Osteocyte (in vitro differentiated cells): ENCODE results near the gene MS4A5. TPM values are rescaled to one million over a fixed set of nuclear protein-coding genes. Genes with fewer than 3 reads are reported as not detected.

Source experiments
- DNase-seq: peaks from one replicate; pipeline ENCODE4 v3.0.0; 2021; ENCODE audit warnings: mixed read lengths; ENCODE audit not compliant: unreplicated experiment; ENCODE audit errors: extremely low spot score
- H3K27ac Mint-ChIP-seq: one replicate; pipeline ENCODE4 v1.8.0; 2021; ENCODE audit warnings: mild to moderate bottlenecking, mixed read lengths; ENCODE audit not compliant: unreplicated experiment
- H3K27me3 Mint-ChIP-seq: one replicate; pipeline ENCODE4 v1.8.0; 2021; ENCODE audit warnings: mixed read lengths; ENCODE audit not compliant: unreplicated experiment
- H3K36me3 Mint-ChIP-seq: one replicate; pipeline ENCODE4 v1.8.0; 2021; ENCODE audit warnings: mixed read lengths; ENCODE audit not compliant: unreplicated experiment
- H3K4me1 Mint-ChIP-seq: one replicate; pipeline ENCODE4 v1.8.0; 2021; ENCODE audit warnings: mixed read lengths; ENCODE audit not compliant: unreplicated experiment
- H3K4me3 Mint-ChIP-seq: one replicate; pipeline ENCODE4 v1.8.0; 2021; ENCODE audit warnings: mild to moderate bottlenecking, moderate library complexity, mixed read lengths; ENCODE audit not compliant: unreplicated experiment
- H3K9me3 Mint-ChIP-seq: one replicate; pipeline ENCODE4 v1.8.0; 2021; ENCODE audit warnings: mixed read lengths; ENCODE audit not compliant: unreplicated experiment
- CTCF ChIP-seq: fragments of 200-600 bp; sonication (generic); IDR thresholded peaks from 2 replicates; pipeline ENCODE4 v1.5.0; 2021; ENCODE audit warnings: antibody characterized with exemption, mild to moderate bottlenecking, moderate library complexity
- total RNA-seq: library from RNA; stranded (reverse); gene quantifications from 2 replicates; pipeline ENCODE4 v1.2.1, GENCODE V29; 2021

The MS4A5 gene
- total RNA-seq, 1 donor from 2014 or later = not detected

GRCh38 chr11:60394666-60395380 is 34.5 kb upstream of the MS4A5 start:
- Mint-ChIP-seq H3K27ac (no peak overlapping the region), H3K4me3 (no peak overlapping the region), H3K27me3 (peaks cover 15% of the 10 kb centered on the region), H3K9me3 (no peaks in the 10 kb centered on the region), H3K4me1 (no peaks in the 10 kb centered on the region), H3K36me3 (no peaks in the 10 kb centered on the region)
- no peak for DNase-seq
- TF ChIP-seq CTCF = no peak

- Mint-ChIP-seq H3K36me3 (no peaks in the 10 kb centered on the region), H3K4me3 (no peak within 1 kb of the TSS), H3K27me3 (peaks cover 11% of the 10 kb centered on the region), H3K4me1 (no peaks in the 10 kb centered on the region), H3K27ac (no peak within 1 kb of the TSS), H3K9me3 (no peaks in the 10 kb centered on the region)
- TF ChIP-seq CTCF = no peak
- no peak for DNase-seq
Observed at GRCh38 chr11:60396382-60396781, 33.0 kb upstream of the MS4A5 start, which contains the start of gene MS4A14. Gene MS4A14 (plus strand): TSS chr11:60396459. CDS start chr11:60396579, 120 bp downstream.

- no peak for DNase-seq
- no peaks in the 10 kb centered on the region for H3K36me3 Mint-ChIP-seq
- peaks cover 11% of the 10 kb centered on the region for H3K27me3 Mint-ChIP-seq
- no peaks in the 10 kb centered on the region for H3K4me1 Mint-ChIP-seq
- TF ChIP-seq CTCF = no peak
- no peak overlapping the region for H3K27ac Mint-ChIP-seq
- H3K9me3 Mint-ChIP-seq = no peaks in the 10 kb centered on the region
- no peak overlapping the region for H3K4me3 Mint-ChIP-seq
Observed at GRCh38 chr11:60396799-60397198, 32.6 kb upstream of the MS4A5 start.

- Mint-ChIP-seq H3K27me3 (peaks cover 4% of the 10 kb centered on the region), H3K27ac (no peak overlapping the region), H3K9me3 (peaks cover 5% of the 10 kb centered on the region), H3K36me3 (no peaks in the 10 kb centered on the region), H3K4me3 (no peak overlapping the region), H3K4me1 (no peaks in the 10 kb centered on the region)
- DNase-seq = no peak
- TF ChIP-seq CTCF = no peak
Observed at GRCh38 chr11:60420015-60420414, 9.4 kb upstream of the MS4A5 start.

- H3K4me3 Mint-ChIP-seq = no peak overlapping the region
- H3K27ac Mint-ChIP-seq = no peak overlapping the region
- H3K9me3 Mint-ChIP-seq = peaks cover 5% of the 10 kb centered on the region
- H3K36me3 Mint-ChIP-seq = no peaks in the 10 kb centered on the region
- peaks cover 5% of the 10 kb centered on the region for H3K27me3 Mint-ChIP-seq
- no peak for TF ChIP-seq CTCF
- H3K4me1 Mint-ChIP-seq = no peaks in the 10 kb centered on the region
- no peak for DNase-seq
Observed at GRCh38 chr11:60422609-60423008, 6.8 kb upstream of the MS4A5 start.
